PC-3 (cell line): ENCODE results near the gene NELFB. TPM values are rescaled to one million over a fixed set of nuclear protein-coding genes. Genes with fewer than 3 reads are reported as not detected.

ENCODE experiments used
- ATAC-seq: fragments of 200-7000 bp; cut with Tn5 transposase; 2 replicates; pipeline ENCODE4 v1.9.1; 2020; ENCODE audit warnings: mild to moderate bottlenecking, moderate library complexity
- BruUV-seq: library from RNA; stranded (reverse); fragments of 400-500 nt; replicated peaks from 2 replicates; lab custom pipeline; 2021; lab: Mats Ljungman, UMichigan
- CTCF ChIA-PET: fragments of 300-600 bp; sonication (Branson Sonifier 250); formaldehyde crosslinking; loops from one replicate; lab custom pipeline; 2022; ENCODE audit warnings: antibody characterized with exemption; lab: Charles Lee
- POLR2A ChIA-PET: fragments of 300-600 bp; sonication (Branson Sonifier 250); formaldehyde crosslinking; loops from one replicate; lab custom pipeline; 2022; ENCODE audit warnings: antibody characterized with exemption; ENCODE audit not compliant: unreplicated experiment; lab: Charles Lee
- DNase-seq: peaks from one replicate; pipeline ENCODE4 v3.0.0-alpha.2; 2015
- H2AFZ ChIP-seq: fragments of 300-600 bp; sonication (generic); 2 replicates; pipeline ENCODE4 v1.6.0; 2016; ENCODE audit warnings: antibody characterized with exemption, low read length
- H3F3A ChIP-seq: fragments of 300-600 bp; sonication (generic); one replicate; pipeline ENCODE4 v1.6.0; 2017; ENCODE audit warnings: antibody characterized with exemption, low read length, control low read depth, mild to moderate bottlenecking; ENCODE audit not compliant: unreplicated experiment
- H3K27ac ChIP-seq: fragments of 300-600 bp; sonication (generic); 2 replicates; pipeline ENCODE4 v1.5.1; 2016; ENCODE audit warnings: mild to moderate bottlenecking, low read length
- H3K27me3 ChIP-seq: fragments of 300-600 bp; sonication (generic); 2 replicates; pipeline ENCODE4 v1.6.1; 2016; ENCODE audit warnings: low read length, mixed read lengths
- H3K36me3 ChIP-seq: fragments of 300-600 bp; sonication (generic); 2 replicates; pipeline ENCODE4 v1.6.1; 2016; ENCODE audit warnings: low read depth, mixed run types, low read length, mixed read lengths
- H3K4me1 ChIP-seq: fragments of 300-600 bp; sonication (generic); 2 replicates; pipeline ENCODE4 v1.5.1; 2016; ENCODE audit warnings: low read length; ENCODE audit not compliant: insufficient read depth
- H3K4me2 ChIP-seq: fragments of 300-600 bp; sonication (generic); 2 replicates; pipeline ENCODE4 v1.6.0; 2016; ENCODE audit warnings: low read length
- H3K4me3 ChIP-seq: fragments of 300-600 bp; sonication (generic); 2 replicates; pipeline ENCODE4 v1.5.1; 2016; ENCODE audit warnings: mild to moderate bottlenecking, low read length, mixed read lengths
- H3K79me2 ChIP-seq: fragments of 300-600 bp; sonication (generic); 2 replicates; pipeline ENCODE4 v1.6.1; 2017; ENCODE audit warnings: low read length, mixed read lengths
- H3K9ac ChIP-seq: fragments of 300-600 bp; sonication (generic); 2 replicates; pipeline ENCODE4 v1.6.0; 2016; ENCODE audit warnings: mild to moderate bottlenecking, low read length
- H3K9me2 ChIP-seq: fragments of 300-600 bp; sonication (generic); replicated peaks from 2 replicates; pipeline ENCODE4 v1.6.1; 2016; ENCODE audit warnings: mixed run types, low read length, mixed read lengths
- H3K9me3 ChIP-seq: fragments of 300-600 bp; sonication (generic); 2 replicates; pipeline ENCODE4 v1.6.1; 2016; ENCODE audit warnings: low read length, mixed read lengths
- H4K20me1 ChIP-seq: fragments of 300-600 bp; sonication (generic); 2 replicates; pipeline ENCODE4 v1.6.1; 2016; ENCODE audit warnings: low read length, mixed read lengths
- EZH2 ChIP-seq: fragments of 300-600 bp; sonication (generic); IDR thresholded peaks from one replicate; pipeline ENCODE4 v1.6.1; 2017; ENCODE audit warnings: antibody characterized with exemption, mild to moderate bottlenecking, low read length; ENCODE audit not compliant: unreplicated experiment
- EZH2phosphoT487 ChIP-seq: fragments of 300-600 bp; sonication (generic); IDR thresholded peaks from 2 replicates; pipeline ENCODE4 v1.6.1; 2018; ENCODE audit warnings: mild to moderate bottlenecking, antibody characterized with exemption, low read length, borderline replicate concordance
- intact Hi-C: fragments of 100-400 bp; cut with micrococcal nuclease; formaldehyde crosslinking; loops from 2 replicates; pipeline ENCODE4 v1.9.0; 2023
- total RNA-seq: library from RNA; depleted of rRNA; stranded (reverse); fragments of >200 nt; gene quantifications from 2 replicates; pipeline ENCODE4 v1.2.3, GENCODE V29; 2014; rRNA removed
- TF ChIP-seq, protein P1 (sequence below): fragments of 300-600 bp; sonication (generic); conservative IDR thresholded peaks from 2 replicates; pipeline ENCODE4 v1.5.1; 2017; ENCODE audit warnings: antibody characterized with exemption, low read depth, mild to moderate bottlenecking, low read length

NELFB gene
- total RNA-seq, 1 experiment from 2014 or later: 50.7 TPM

DNA sequence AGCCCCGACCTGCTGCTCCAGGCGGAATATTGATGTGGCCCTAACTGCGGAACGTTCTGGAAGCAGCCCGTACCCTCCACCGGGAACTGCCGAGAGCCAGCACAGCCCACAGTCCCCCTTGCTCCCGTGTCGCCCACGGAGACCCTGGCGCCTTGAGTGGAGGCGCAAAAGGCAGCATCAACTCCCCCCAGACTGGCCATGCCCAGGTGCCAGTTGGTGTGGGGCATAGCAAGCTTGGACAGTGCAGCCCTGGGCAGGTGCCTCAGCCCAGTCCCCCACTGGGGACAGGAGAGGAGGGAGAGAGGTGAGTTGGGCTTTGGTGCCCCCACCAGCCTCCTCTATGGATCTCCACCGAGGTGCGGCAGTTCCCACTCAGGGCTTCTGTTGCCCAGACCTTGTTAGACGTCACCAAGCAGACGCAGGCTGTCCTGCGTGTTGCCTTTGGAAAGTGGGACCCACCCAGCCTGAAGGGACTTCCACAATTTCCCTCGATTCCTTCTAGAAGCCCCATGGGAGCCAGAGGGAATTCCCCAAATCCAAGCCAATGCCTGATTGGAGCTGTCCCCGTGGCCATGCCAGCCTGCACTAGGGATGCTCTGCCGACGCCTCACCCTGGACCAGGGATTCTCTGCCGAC lies 66.7 kb downstream of the NELFB start:
- Histone ChIP-seq H3K27me3 (no peaks in the 10 kb centered on the region), H3K4me3 (no peak overlapping the region), H4K20me1 (no peaks in the 10 kb centered on the region), H3K4me2 (no peak overlapping the region), H3K4me1 (no peaks in the 10 kb centered on the region), H3K27ac (no peak overlapping the region), H3K36me3 (no peaks in the 10 kb centered on the region), H3K9ac (no peak overlapping the region), H3K9me3 (no peaks in the 10 kb centered on the region), H3K9me2 (no peaks in the 10 kb centered on the region), H3F3A (no peaks in the 10 kb centered on the region), H3K79me2 (no peaks in the 10 kb centered on the region), H2AFZ (no peak overlapping the region)
- ATAC-seq (no peak), DNase-seq (no peak)
- ChIA-PET CTCF (no interaction called here), POLR2A (no interaction called here)
- no TSS peak for BruUV-seq
- intact Hi-C loops: no loop called here
- TF ChIP-seq EZH2phosphoT487 (no peak), EZH2 (no peak)
- TF ChIP-seq, protein P1, sequence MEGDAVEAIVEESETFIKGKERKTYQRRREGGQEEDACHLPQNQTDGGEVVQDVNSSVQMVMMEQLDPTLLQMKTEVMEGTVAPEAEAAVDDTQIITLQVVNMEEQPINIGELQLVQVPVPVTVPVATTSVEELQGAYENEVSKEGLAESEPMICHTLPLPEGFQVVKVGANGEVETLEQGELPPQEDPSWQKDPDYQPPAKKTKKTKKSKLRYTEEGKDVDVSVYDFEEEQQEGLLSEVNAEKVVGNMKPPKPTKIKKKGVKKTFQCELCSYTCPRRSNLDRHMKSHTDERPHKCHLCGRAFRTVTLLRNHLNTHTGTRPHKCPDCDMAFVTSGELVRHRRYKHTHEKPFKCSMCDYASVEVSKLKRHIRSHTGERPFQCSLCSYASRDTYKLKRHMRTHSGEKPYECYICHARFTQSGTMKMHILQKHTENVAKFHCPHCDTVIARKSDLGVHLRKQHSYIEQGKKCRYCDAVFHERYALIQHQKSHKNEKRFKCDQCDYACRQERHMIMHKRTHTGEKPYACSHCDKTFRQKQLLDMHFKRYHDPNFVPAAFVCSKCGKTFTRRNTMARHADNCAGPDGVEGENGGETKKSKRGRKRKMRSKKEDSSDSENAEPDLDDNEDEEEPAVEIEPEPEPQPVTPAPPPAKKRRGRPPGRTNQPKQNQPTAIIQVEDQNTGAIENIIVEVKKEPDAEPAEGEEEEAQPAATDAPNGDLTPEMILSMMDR: no peak

Other genes starting within 250 kb of the NELFB start
- gene ABCA2, start 227.1 kb upstream of the NELFB start, total RNA-seq: 25.9 and 31.5 TPM in 2 replicates
- not detected in 2 replicates for gene FUT7, start 223.2 kb upstream of the NELFB start, total RNA-seq
- gene NPDC1, start 209.2 kb upstream of the NELFB start, total RNA-seq: 25.4 and 33.3 TPM in 2 replicates
- 0.92 and 1.3 TPM in 2 replicates for gene ENTPD2, start 201.3 kb upstream of the NELFB start, total RNA-seq
- gene SAPCD2, start 184.8 kb upstream of the NELFB start, total RNA-seq: 98.4 and 134 TPM in 2 replicates
- gene UAP1L1, start 177.8 kb upstream of the NELFB start, total RNA-seq: 5.0 and 6.4 TPM in 2 replicates
- gene MAN1B1, start 168.3 kb upstream of the NELFB start, total RNA-seq: 65.5 and 71.6 TPM in 2 replicates
- 101 and 103 TPM in 2 replicates for gene DPP7, start 140.6 kb upstream of the NELFB start, total RNA-seq
- gene GRIN1, start 116.2 kb upstream of the NELFB start, total RNA-seq: 0.11 TPM in 1 of 2 replicates, not detected in the other
- 0.40 and 2.0 TPM in 2 replicates for gene LRRC26, start 85.3 kb upstream of the NELFB start, total RNA-seq
- not detected in 2 replicates for gene TMEM210, start 83.3 kb upstream of the NELFB start, total RNA-seq
- 21.6 and 30.2 TPM in 2 replicates for gene ANAPC2, start 66.8 kb upstream of the NELFB start, total RNA-seq
- gene SSNA1, start 66.7 kb upstream of the NELFB start, total RNA-seq: 123 and 148 TPM in 2 replicates
- 11.3 and 14.7 TPM in 2 replicates for gene TPRN, start 54.6 kb upstream of the NELFB start, total RNA-seq
- 31.3 and 36.4 TPM in 2 replicates for gene TMEM203, start 49.7 kb upstream of the NELFB start, total RNA-seq
- gene NDOR1, start 49.6 kb upstream of the NELFB start, total RNA-seq: 21.5 and 25.7 TPM in 2 replicates
- gene RNF208, start 33.1 kb upstream of the NELFB start, total RNA-seq: 1.7 and 2.8 TPM in 2 replicates
- gene CYSRT1, start 30.2 kb upstream of the NELFB start, total RNA-seq: 0.29 and 1.3 TPM in 2 replicates
- gene RNF224, start 27.8 kb upstream of the NELFB start, total RNA-seq: 1.2 and 1.7 TPM in 2 replicates
- 1.0 and 1.5 TPM in 2 replicates for gene SLC34A3, start 24.4 kb upstream of the NELFB start, total RNA-seq
- 424 and 599 TPM in 2 replicates for gene TUBB4B, start 14.0 kb upstream of the NELFB start, total RNA-seq
- not detected in 2 replicates for gene STPG3, start 4.0 kb upstream of the NELFB start, total RNA-seq
- 28.9 and 32.7 TPM in 2 replicates for gene TOR4A, start 22.4 kb downstream of the NELFB start, total RNA-seq
- gene NRARP, start 46.9 kb downstream of the NELFB start, total RNA-seq: 35.5 and 36.8 TPM in 2 replicates
- gene EXD3, start 167.8 kb downstream of the NELFB start, total RNA-seq: 1.9 and 3.1 TPM in 2 replicates
- 0.51 and 1.6 TPM in 2 replicates for gene NOXA1, start 168.1 kb downstream of the NELFB start, total RNA-seq
- 0.17 TPM in 1 of 2 replicates, not detected in the other for gene ENTPD8, start 186.0 kb downstream of the NELFB start, total RNA-seq
- gene NSMF, start 204.0 kb downstream of the NELFB start, total RNA-seq: 29.5 and 30.8 TPM in 2 replicates